Loucy (cell line): ENCODE data around the gene CNOT4.

Source experiments
- H2AFZ ChIP-seq: fragments of 200-600 bp; sonication (generic); 2 replicates; pipeline ENCODE4 v1.6.0; 2016; ENCODE audit warnings: antibody characterized with exemption, mild to moderate bottlenecking, low read length, moderate library complexity
- H3F3A ChIP-seq: fragments of 200-600 bp; 2 replicates; pipeline ENCODE4 v1.6.0; 2016; ENCODE audit warnings: antibody characterized with exemption, low read depth, mild to moderate bottlenecking
- H3K27me3 ChIP-seq: fragments of 200-600 bp; sonication (generic); 2 replicates; pipeline ENCODE4 v1.6.1; 2014; ENCODE audit warnings: low read length, mild to moderate bottlenecking; ENCODE audit not compliant: insufficient read depth, poor library complexity, severe bottlenecking
- H3K36me3 ChIP-seq: fragments of 200-600 bp; sonication (generic); 2 replicates; pipeline ENCODE4 v1.6.1; 2016; ENCODE audit warnings: low read length; ENCODE audit not compliant: insufficient read depth
- H3K4me1 ChIP-seq: fragments of 200-600 bp; sonication (generic); 2 replicates; pipeline ENCODE4 v1.5.1; 2014; ENCODE audit warnings: low read length, mild to moderate bottlenecking; ENCODE audit not compliant: insufficient read depth, poor library complexity, severe bottlenecking
- H3K4me2 ChIP-seq: fragments of 200-600 bp; sonication (generic); 2 replicates; pipeline ENCODE4 v1.6.0; 2014; ENCODE audit warnings: antibody characterized with exemption, low read length, low read depth, mild to moderate bottlenecking; ENCODE audit not compliant: poor library complexity, severe bottlenecking
- H3K4me3 ChIP-seq: fragments of 200-600 bp; sonication (generic); 2 replicates; pipeline ENCODE4 v1.5.1; 2014; ENCODE audit warnings: low read length, mild to moderate bottlenecking, mixed read lengths; ENCODE audit not compliant: poor library complexity, severe bottlenecking
- H3K79me2 ChIP-seq: fragments of 200-600 bp; sonication (generic); 2 replicates; pipeline ENCODE4 v1.6.1; 2014; ENCODE audit warnings: low read length; ENCODE audit not compliant: insufficient read depth
- H3K9ac ChIP-seq: fragments of 200-600 bp; sonication (generic); 2 replicates; pipeline ENCODE4 v1.6.0; 2014; ENCODE audit warnings: mild to moderate bottlenecking, low read depth, low read length, moderate library complexity; ENCODE audit not compliant: poor library complexity, severe bottlenecking
- H3K9me2 ChIP-seq: fragments of 200-600 bp; sonication (generic); replicated peaks from 2 replicates; pipeline ENCODE4 v1.6.1; 2016; ENCODE audit warnings: low read depth, low read length, mixed read lengths
- H3K9me3 ChIP-seq: fragments of 200-600 bp; sonication (generic); 2 replicates; pipeline ENCODE4 v1.6.1; 2014; ENCODE audit warnings: mild to moderate bottlenecking, antibody characterized with exemption, low read length, low read depth; ENCODE audit not compliant: insufficient read depth
- H4K20me1 ChIP-seq: fragments of 200-600 bp; sonication (generic); 2 replicates; pipeline ENCODE4 v1.6.0; 2014; ENCODE audit warnings: antibody characterized with exemption, low read length, mild to moderate bottlenecking; ENCODE audit not compliant: insufficient read depth, poor library complexity, severe bottlenecking
- CTCF ChIP-seq: fragments of 200-600 bp; sonication (generic); conservative IDR thresholded peaks from 2 replicates; pipeline ENCODE4 v1.5.1; 2014; ENCODE audit warnings: mild to moderate bottlenecking, antibody characterized with exemption, low read length
- EZH2phosphoT487 ChIP-seq: fragments of 200-600 bp; IDR thresholded peaks from 2 replicates; pipeline ENCODE4 v1.6.1; 2018; ENCODE audit warnings: antibody characterized with exemption, mild to moderate bottlenecking, moderate library complexity, borderline replicate concordance

CNOT4 gene

GRCh38 chr7:135390829-135391228 lies 119.1 kb downstream of the CNOT4 start:
- Histone ChIP-seq H3K27me3 (no peaks in the 10 kb centered on the region), H2AFZ (no peak overlapping the region)

GRCh38 chr7:135389971-135390370 lies 119.9 kb downstream of the CNOT4 start:
- Histone ChIP-seq H3K4me3 (no peak overlapping the region), H2AFZ (no peak overlapping the region), H3K4me2 (no peak overlapping the region), H3K9me2 (no peaks in the 10 kb centered on the region), H3K9me3 (no peaks in the 10 kb centered on the region), H3K36me3 (peaks cover 11% of the 10 kb centered on the region; the same call in 1 of the 2 replicates), H3K27me3 (no peaks in the 10 kb centered on the region), H3K4me1 (no peaks in the 10 kb centered on the region), H4K20me1 (no peaks in the 10 kb centered on the region), H3K79me2 (no peaks in the 10 kb centered on the region), H3K9ac (no peak overlapping the region), H3F3A (no peaks in the 10 kb centered on the region)
- TF ChIP-seq EZH2phosphoT487 (no peak), CTCF (no peak)

More at GRCh38 chr7:135390829-135391228, 119.1 kb downstream of the CNOT4 start:
- Histone ChIP-seq H3K9me3 (no peaks in the 10 kb centered on the region), H3K79me2 (no peaks in the 10 kb centered on the region), H3F3A (no peaks in the 10 kb centered on the region), H3K9ac (no peak overlapping the region), H3K9me2 (no peaks in the 10 kb centered on the region), H3K4me2 (no peak overlapping the region), H4K20me1 (no peaks in the 10 kb centered on the region), H3K36me3 (peaks cover 17% of the 10 kb centered on the region; the same call in 1 of the 2 replicates), H3K4me1 (no peaks in the 10 kb centered on the region), H3K4me3 (no peak overlapping the region)
- TF ChIP-seq CTCF (no peak), EZH2phosphoT487 (no peak)

GRCh38 chr7:135388616-135389015 lies 121.3 kb downstream of the CNOT4 start:
- no peaks in the 10 kb centered on the region for H4K20me1 ChIP-seq
- no peaks in the 10 kb centered on the region for H3K79me2 ChIP-seq
- H3K4me3 ChIP-seq = no peak overlapping the region
- no peaks in the 10 kb centered on the region for H3K4me1 ChIP-seq
- H3K9me3 ChIP-seq = no peaks in the 10 kb centered on the region
- no peak overlapping the region for H3K4me2 ChIP-seq
- peaks cover 2% of the 10 kb centered on the region; the same call in 1 of the 2 replicates for H3K36me3 ChIP-seq
- H3K9me2 ChIP-seq = no peaks in the 10 kb centered on the region
- no peaks in the 10 kb centered on the region for H3F3A ChIP-seq
- no peak overlapping the region for H2AFZ ChIP-seq
- H3K27me3 ChIP-seq = no peaks in the 10 kb centered on the region
- TF ChIP-seq EZH2phosphoT487 = no peak
- TF ChIP-seq CTCF = no peak
- H3K9ac ChIP-seq = no peak overlapping the region
